Mucosa of stomach (tissue), 1 donor: ENCODE results near the gene FBXO3.
A peak's percentile ranks its signal among the peaks of the same experiment; 100 is the strongest.

ENCODE experiments used
- H3K27me3 ChIP-seq: one replicate; pipeline ENCODE4 v1.7.0; 2013; ENCODE audit warnings: mild to moderate bottlenecking, low read length; ENCODE audit not compliant: control insufficient read depth, insufficient read depth
- H3K36me3 ChIP-seq: one replicate; pipeline ENCODE4 v1.7.0; 2013; ENCODE audit warnings: low read length; ENCODE audit not compliant: control insufficient read depth, insufficient read depth
- H3K4me1 ChIP-seq: one replicate; pipeline ENCODE4 v1.7.0; 2013; ENCODE audit warnings: mild to moderate bottlenecking, low read length; ENCODE audit not compliant: control insufficient read depth, insufficient read depth
- H3K4me3 ChIP-seq: one replicate; pipeline ENCODE4 v1.7.0; 2013; ENCODE audit warnings: low read length
- H3K9ac ChIP-seq: one replicate; pipeline ENCODE4 v1.7.0; 2013; ENCODE audit warnings: mild to moderate bottlenecking, low read length, moderate library complexity
- H3K9me3 ChIP-seq: one replicate; pipeline ENCODE4 v1.7.0; 2013; ENCODE audit warnings: mild to moderate bottlenecking, low read length, moderate library complexity; ENCODE audit not compliant: control insufficient read depth
- donor health status: Pancreatic carcinoma.

Gene FBXO3

DNA sequence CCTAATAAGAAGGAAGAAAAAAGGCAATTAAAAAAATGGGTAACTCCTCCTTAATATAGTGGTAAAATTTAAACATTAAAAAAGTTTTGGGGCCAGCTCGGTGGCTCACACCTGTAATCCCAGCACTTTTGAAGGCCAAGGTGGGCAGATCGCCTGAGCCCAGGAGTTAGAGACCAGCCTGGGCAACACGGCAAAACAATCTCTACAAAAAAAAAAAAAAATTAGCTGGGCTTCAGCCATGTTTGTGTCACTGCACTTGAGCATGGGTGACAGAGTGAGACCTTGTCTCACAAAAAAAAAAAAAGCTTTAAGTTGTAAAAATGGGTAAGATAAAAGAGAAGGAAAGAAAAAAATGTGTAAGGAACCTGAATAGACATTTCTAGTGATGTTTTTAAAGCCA is 11.3 kb upstream of the FBXO3 start:
- Histone ChIP-seq H3K9me3 (no peaks in the 10 kb centered on the region), H3K4me3 (no peak overlapping the region), H3K36me3 (no peaks in the 10 kb centered on the region), H3K9ac (no peak overlapping the region), H3K4me1 (no peaks in the 10 kb centered on the region), H3K27me3 (peaks cover 16% of the 10 kb centered on the region)

DNA sequence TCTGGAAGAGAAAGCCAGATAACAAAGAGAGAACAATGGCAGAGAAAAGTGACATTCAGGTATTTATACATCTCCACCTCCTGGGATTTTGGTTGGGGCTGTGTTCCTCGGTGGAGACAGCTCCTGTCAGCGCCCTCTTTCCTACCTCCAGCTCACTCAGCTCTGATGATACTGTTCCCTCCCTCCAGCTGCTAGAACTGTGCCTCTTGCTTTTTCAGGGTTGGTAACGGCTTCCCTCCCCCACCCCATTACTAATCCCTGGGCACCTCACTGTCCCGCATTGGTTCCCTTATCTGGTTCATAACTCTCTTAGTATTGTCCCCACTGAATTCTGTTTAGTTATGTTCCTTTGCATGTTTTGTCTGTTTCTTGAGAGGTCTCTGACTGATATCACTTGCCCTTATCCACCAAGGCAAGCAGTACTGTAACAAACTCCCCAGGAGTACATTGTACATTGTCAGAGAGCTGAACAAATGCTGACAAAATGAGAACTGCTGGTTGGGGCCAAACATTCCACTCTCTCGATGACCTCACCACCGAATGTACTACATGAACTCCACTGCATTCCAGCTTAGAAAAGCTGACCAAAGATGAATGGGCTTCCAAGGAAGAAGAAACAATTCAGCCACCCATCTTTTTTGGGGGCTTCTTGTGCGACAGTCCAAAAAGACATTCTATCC is 5.7 kb upstream of the FBXO3 start:
- Histone ChIP-seq H3K27me3 (peaks cover 27% of the 10 kb centered on the region), H3K36me3 (no peaks in the 10 kb centered on the region), H3K9ac (no peak overlapping the region), H3K4me3 (no peak overlapping the region), H3K4me1 (no peaks in the 10 kb centered on the region), H3K9me3 (no peaks in the 10 kb centered on the region)

DNA sequence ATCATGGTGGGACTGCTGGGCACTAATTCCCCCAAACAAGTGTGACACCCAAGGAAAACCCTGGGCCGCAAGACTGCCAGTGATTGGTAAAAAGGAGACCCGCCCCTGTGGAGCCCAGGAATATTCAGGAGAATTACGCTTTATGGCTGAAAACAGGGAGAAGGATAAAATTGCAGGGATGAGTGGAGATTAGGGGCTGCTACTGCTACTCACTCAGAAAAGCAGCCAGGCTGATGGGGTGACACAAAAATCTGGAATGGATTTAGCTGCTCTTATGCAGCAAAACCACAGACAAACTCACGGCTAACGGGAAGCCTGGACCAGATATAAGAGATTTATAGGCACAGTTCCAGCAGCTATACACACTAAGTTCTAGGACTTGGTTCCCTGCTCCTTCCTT is 4.4 kb upstream of the FBXO3 start:
- H3K4me3 ChIP-seq, result no peak overlapping the region
- no peaks in the 10 kb centered on the region for H3K9me3 ChIP-seq
- H3K4me1 ChIP-seq, result no peaks in the 10 kb centered on the region
- no peak overlapping the region for H3K9ac ChIP-seq
- no peaks in the 10 kb centered on the region for H3K36me3 ChIP-seq
- H3K27me3 ChIP-seq, result peaks cover 28% of the 10 kb centered on the region

DNA sequence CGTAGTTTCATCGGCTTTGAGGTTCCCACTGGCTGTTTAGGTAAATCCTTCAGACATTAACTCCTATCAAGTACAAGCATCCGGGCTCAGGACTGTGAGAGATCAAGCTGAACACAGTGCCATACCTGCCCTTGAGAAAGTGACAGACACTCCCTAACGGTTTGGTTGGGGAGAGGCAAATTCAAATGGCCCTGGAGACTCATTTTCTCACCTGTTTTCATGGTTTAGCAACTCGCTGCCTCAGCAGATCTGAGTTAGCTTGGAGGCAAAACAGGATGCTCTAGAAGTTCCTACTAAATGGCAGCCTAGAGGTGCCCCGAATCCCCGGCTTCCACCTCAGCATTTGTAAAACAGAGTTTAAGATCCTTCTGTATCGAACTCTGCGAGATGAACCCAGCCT is 3.6 kb upstream of the FBXO3 start:
- Histone ChIP-seq H3K27me3 (peaks cover 28% of the 10 kb centered on the region), H3K4me3 (no peak overlapping the region), H3K9me3 (no peaks in the 10 kb centered on the region), H3K4me1 (peaks cover 7% of the 10 kb centered on the region), H3K36me3 (no peaks in the 10 kb centered on the region), H3K9ac (no peak overlapping the region)

DNA sequence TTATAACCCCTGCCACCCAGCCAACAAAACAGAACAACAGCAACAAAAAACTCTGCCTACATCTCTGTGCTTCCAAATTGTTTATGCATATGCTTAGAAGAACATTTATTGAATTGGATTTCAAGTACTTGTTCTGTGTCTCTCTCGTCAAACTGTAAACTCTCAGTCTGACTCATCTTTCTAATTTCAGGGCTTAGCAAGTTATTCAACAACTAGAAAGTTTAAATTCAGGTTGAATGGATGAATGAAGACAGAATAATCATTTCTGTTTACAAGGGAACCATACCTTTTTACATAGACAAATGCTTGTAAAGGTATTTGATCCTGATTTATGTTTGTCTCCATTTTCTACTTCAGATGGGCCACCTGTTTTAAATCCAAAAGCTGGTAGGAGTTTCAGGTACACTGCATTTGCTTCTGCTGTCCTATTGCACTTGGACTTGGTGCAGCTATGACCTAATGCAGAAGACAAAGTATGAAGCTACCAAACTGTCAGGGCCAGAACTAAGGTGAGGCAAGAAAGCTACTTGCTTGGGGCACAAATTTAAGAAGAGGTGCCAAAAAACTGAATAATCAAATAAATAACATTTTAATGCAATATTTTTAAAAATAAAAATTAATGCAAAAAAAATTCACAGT is 1.6 kb upstream of the FBXO3 start:
- Histone ChIP-seq H3K4me1 (peaks cover 15% of the 10 kb centered on the region), H3K36me3 (no peaks in the 10 kb centered on the region), H3K27me3 (peaks cover 12% of the 10 kb centered on the region), H3K4me3 (no peak overlapping the region), H3K9ac (no peak overlapping the region), H3K9me3 (no peaks in the 10 kb centered on the region)

DNA sequence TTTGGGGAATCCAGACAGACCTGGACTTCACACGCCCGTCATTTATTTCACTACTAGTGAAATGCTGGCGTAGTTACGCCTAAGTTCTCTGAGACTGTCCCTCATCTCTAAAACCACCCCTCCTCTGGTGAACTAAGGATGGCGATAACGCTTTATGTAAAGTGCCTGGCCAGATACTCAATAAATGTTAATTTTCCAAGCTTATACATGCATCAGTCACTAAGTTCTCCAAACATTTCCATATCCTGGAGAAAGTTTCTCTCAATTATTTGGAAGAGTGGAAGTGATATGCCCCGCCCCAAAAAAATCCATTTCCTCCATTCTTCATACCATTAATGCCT is 1.1 kb upstream of the FBXO3 start:
- no peak overlapping the region for H3K4me3 ChIP-seq
- H3K36me3 ChIP-seq, result no peaks in the 10 kb centered on the region
- H3K4me1 ChIP-seq, result peaks cover 15% of the 10 kb centered on the region
- no peak overlapping the region for H3K9ac ChIP-seq
- peaks cover 11% of the 10 kb centered on the region for H3K27me3 ChIP-seq
- H3K9me3 ChIP-seq, result no peaks in the 10 kb centered on the region

DNA sequence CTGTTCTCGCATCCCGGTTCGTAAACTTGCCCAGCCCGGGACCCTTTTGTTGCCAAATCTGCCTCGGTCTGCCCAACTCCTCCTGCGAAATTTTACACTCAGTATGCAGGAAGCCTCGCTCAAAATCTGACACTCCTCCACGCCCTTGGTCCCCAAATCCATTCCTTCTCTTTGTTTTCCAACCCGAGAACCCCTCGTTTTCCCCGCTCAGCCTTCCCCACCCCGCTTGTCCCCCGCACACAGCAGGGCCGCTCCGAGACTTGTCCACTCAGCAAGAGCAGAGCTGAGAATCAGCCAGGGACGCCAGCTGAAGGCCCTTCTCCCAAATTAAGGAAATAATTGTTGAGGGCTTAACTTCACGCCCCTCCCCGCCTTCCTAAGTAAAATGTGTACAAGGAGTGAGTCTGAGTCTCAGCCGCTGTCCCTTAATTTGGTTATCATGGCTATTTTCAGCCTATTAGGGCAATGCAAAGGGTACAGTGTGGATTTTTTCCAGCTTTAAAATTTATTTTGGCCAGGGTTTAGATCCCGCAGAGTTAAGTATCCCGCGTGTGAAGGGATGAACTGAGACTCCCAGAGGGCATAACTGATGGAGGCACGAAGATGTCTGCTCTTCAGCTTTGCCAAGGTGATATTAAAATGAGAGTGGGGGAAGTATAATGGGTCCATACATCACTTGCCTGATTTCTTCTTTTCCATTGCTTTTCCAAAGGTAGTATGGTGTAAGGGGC is 581 bp upstream of the FBXO3 start:
- H3K9ac ChIP-seq, result peak overlapping the region; percentile 78
- H3K36me3 ChIP-seq, result no peaks in the 10 kb centered on the region
- H3K27me3 ChIP-seq, result peaks cover 6% of the 10 kb centered on the region
- H3K4me3 ChIP-seq, result peak overlapping the region; percentile 51
- peaks cover 15% of the 10 kb centered on the region for H3K4me1 ChIP-seq
- H3K9me3 ChIP-seq, result no peaks in the 10 kb centered on the region

DNA sequence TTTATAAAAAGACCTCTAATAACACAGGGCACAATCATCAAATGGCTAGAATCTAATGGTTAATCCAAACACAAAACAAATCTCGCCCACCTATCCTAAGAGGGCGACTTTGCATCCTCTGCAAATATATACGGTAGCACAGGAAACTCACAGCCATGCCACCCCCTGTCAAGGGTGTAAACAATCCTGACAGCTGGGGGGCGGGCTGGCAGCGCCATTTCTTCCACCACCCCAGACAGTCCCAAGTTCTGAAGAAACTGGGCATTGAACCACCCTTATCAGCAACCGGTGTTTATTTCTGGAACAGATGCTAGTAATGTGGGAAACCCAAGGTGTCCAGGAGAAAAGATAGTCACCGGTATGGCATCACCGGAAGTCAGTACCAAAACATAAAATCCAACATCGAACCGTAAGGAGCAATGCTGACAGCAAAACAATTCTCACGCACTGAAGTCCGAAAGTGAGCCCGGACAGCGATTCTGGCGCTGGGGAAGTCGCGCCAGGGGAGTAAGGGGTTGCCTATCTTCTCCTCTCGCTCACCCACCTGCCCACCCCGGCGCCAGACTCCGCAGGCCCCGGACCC is 825 bp downstream of the FBXO3 start:
- H3K27me3 ChIP-seq, result peaks cover 6% of the 10 kb centered on the region
- peaks cover 1% of the 10 kb centered on the region for H3K36me3 ChIP-seq
- peak overlapping the region; percentile 94 for H3K9ac ChIP-seq
- H3K4me1 ChIP-seq, result peaks cover 15% of the 10 kb centered on the region
- no peaks in the 10 kb centered on the region for H3K9me3 ChIP-seq
- H3K4me3 ChIP-seq, result peak overlapping the region; percentile 71

DNA sequence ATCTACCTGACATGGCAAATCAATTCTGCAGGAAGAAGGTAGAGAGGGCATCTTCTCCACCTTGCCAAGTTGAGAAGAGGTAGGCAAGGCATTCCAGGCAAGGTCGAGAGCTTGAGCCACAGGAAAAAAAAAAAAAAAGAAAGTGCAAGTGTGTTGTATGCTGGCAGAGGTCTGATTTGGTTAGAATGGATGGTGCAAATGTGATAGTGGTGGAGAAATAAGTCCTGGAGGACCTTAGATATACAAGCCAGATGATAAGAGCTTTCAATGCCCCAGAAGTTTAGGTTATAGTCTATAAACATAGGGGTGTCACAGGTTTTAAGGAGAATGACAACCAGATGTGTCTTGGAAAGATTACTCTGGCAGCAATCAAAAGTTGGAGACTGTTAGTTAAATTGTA is 1.4 kb downstream of the FBXO3 start:
- H3K9ac ChIP-seq, result no peak overlapping the region
- H3K4me1 ChIP-seq, result peaks cover 15% of the 10 kb centered on the region
- peaks cover 6% of the 10 kb centered on the region for H3K27me3 ChIP-seq
- peaks cover 3% of the 10 kb centered on the region for H3K36me3 ChIP-seq
- H3K9me3 ChIP-seq, result no peaks in the 10 kb centered on the region
- H3K4me3 ChIP-seq, result no peak overlapping the region

DNA sequence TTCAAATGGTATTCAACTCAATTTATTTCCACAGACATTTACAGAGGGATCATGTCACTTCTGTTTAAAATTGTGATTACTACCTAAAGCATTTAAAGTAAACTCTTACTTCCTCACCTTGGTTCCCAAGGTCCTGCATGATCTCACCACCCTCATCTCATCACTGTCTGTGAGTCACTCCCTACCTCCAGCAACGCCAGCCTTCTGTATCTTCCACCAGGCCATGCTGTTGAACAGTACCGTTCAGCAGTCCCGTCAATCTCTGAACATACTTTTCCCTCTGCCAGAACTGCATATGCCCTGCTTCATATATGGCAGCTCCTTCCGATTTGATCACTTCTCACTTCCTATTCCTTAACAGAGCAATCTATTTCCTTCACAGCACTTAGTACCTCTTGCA is 2.0 kb downstream of the FBXO3 start:
- Histone ChIP-seq H3K9me3 (no peaks in the 10 kb centered on the region), H3K4me3 (no peak overlapping the region), H3K36me3 (peaks cover 3% of the 10 kb centered on the region), H3K9ac (no peak overlapping the region), H3K4me1 (peaks cover 15% of the 10 kb centered on the region), H3K27me3 (peaks cover 6% of the 10 kb centered on the region)

DNA sequence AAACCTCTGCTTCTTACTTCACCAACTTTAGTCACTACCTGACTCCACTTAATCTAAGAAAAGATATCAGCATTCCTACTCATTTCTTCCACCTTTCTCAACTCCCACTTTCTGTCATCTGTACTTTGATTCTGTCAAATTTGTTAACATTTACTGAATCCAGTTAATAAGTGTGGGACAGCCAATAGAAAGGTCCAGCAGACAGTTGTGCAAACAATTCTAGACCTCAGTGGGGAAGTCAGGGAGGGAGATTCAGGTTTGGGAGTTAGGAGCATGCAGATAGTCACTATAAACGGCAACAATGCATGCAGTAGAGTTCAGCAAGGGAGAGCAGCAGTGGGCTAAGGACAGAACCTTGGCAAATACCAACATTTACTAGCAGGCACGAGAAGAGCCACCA is 4.1 kb downstream of the FBXO3 start:
- H3K9ac ChIP-seq, result no peak overlapping the region
- H3K4me1 ChIP-seq, result peaks cover 26% of the 10 kb centered on the region
- H3K27me3 ChIP-seq, result peaks cover 3% of the 10 kb centered on the region
- H3K4me3 ChIP-seq, result no peak overlapping the region
- H3K9me3 ChIP-seq, result no peaks in the 10 kb centered on the region
- peaks cover 3% of the 10 kb centered on the region for H3K36me3 ChIP-seq

DNA sequence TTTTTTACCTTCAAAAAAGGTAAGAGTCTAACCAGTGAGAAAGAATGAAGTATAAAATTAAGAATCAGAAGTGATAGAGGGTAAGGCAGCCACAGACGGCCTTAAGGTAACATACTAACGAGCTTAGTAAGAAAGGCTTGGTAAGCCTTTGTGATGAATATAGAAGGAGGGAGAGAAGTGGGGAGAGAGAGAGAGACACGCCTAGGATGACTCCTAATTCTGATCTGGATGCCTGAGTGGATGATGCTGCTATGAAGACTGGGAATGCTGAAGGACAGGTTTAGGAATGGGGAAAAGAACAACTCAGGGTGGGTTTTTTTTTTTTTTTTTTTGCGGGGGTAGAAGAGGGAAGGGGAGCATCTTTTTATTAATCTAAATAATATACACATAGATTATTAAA is 4.8 kb downstream of the FBXO3 start:
- Histone ChIP-seq H3K9me3 (no peaks in the 10 kb centered on the region), H3K36me3 (peaks cover 3% of the 10 kb centered on the region), H3K27me3 (no peaks in the 10 kb centered on the region), H3K9ac (no peak overlapping the region), H3K4me1 (peaks cover 26% of the 10 kb centered on the region), H3K4me3 (no peak overlapping the region)
